MM.1S (cell line): ENCODE data around the gene TANC1.
"Not testable (repeated sequence)": the region's sequence is repeated elsewhere in the genome, so short reads cannot be mapped to it uniquely, and the experiment has no call there.

Source experiments
- DNase-seq: peaks from one replicate; pipeline ENCODE4 v3.0.0-alpha.2; 2015
- H2AFZ ChIP-seq: fragments of 300-600 bp; sonication (generic); 2 replicates; pipeline ENCODE4 v1.6.0; 2016; ENCODE audit warnings: antibody characterized with exemption, low read length
- H3F3A ChIP-seq: fragments of 300-600 bp; sonication (generic); 2 replicates; pipeline ENCODE4 v1.6.1; 2016; ENCODE audit warnings: mild to moderate bottlenecking, antibody characterized with exemption, low read length, moderate library complexity, mixed read lengths; ENCODE audit not compliant: insufficient read depth
- H3K27ac ChIP-seq: fragments of 300-600 bp; sonication (generic); 2 replicates; pipeline ENCODE4 v1.5.1; 2016; ENCODE audit warnings: mild to moderate bottlenecking, low read length
- H3K27me3 ChIP-seq: fragments of 300-600 bp; sonication (generic); replicated peaks from 2 replicates; pipeline ENCODE4 v1.6.0; 2016; ENCODE audit warnings: low read length; ENCODE audit not compliant: insufficient read depth
- H3K36me3 ChIP-seq: fragments of 300-600 bp; sonication (generic); replicated peaks from 2 replicates; pipeline ENCODE4 v1.6.1; 2016; ENCODE audit warnings: mild to moderate bottlenecking, low read length, mixed read lengths; ENCODE audit not compliant: insufficient read depth
- H3K4me1 ChIP-seq: fragments of 300-600 bp; sonication (generic); 2 replicates; pipeline ENCODE4 v1.6.1; 2016; ENCODE audit warnings: low read length, mixed read lengths
- H3K4me2 ChIP-seq: fragments of 300-600 bp; sonication (generic); 2 replicates; pipeline ENCODE4 v1.6.0; 2016; ENCODE audit warnings: low read depth, low read length
- H3K4me3 ChIP-seq: fragments of 300-600 bp; sonication (generic); 2 replicates; pipeline ENCODE4 v1.5.1; 2016; ENCODE audit warnings: low read length, mixed read lengths
- H3K79me2 ChIP-seq: fragments of 300-600 bp; sonication (generic); 2 replicates; pipeline ENCODE4 v1.6.1; 2016; ENCODE audit warnings: mixed run types, low read length, mixed read lengths
- H3K9ac ChIP-seq: fragments of 300-600 bp; sonication (generic); 2 replicates; pipeline ENCODE4 v1.6.1; 2016; ENCODE audit warnings: low read length, mixed read lengths
- H3K9me2 ChIP-seq: fragments of 300-600 bp; sonication (generic); replicated peaks from 2 replicates; pipeline ENCODE4 v1.6.1; 2016; ENCODE audit warnings: mild to moderate bottlenecking, low read length, mixed read lengths; ENCODE audit not compliant: insufficient read depth
- H3K9me3 ChIP-seq: fragments of 300-600 bp; sonication (generic); replicated peaks from 2 replicates; pipeline ENCODE4 v1.6.1; 2016; ENCODE audit warnings: mild to moderate bottlenecking, low read length, mixed read lengths; ENCODE audit not compliant: insufficient read depth
- H4K20me1 ChIP-seq: fragments of 300-600 bp; sonication (generic); 2 replicates; pipeline ENCODE4 v1.6.1; 2016; ENCODE audit warnings: mild to moderate bottlenecking, low read length, moderate library complexity, mixed read lengths; ENCODE audit not compliant: insufficient read depth
- CTCF ChIP-seq: fragments of 300-600 bp; sonication (generic); IDR thresholded peaks from 2 replicates; pipeline ENCODE4 v1.5.1; 2016; ENCODE audit warnings: antibody characterized with exemption, low read length, mixed read lengths
- EZH2 ChIP-seq: fragments of 300-600 bp; sonication (generic); optimal IDR thresholded peaks from 2 replicates; pipeline ENCODE3; 2017; ENCODE audit warnings: low read depth, mild to moderate bottlenecking, antibody characterized with exemption, low read length, mixed read lengths
- EZH2phosphoT487 ChIP-seq: fragments of 300-600 bp; sonication (generic); IDR thresholded peaks from 2 replicates; pipeline ENCODE4 v1.6.1; 2018; ENCODE audit warnings: antibody characterized with exemption, low read length

Gene TANC1

GRCh38 chr2:159139216-159139933, 170.9 kb downstream of the TANC1 start:
- Histone ChIP-seq H3F3A (no peaks in the 10 kb centered on the region), H2AFZ (no peak overlapping the region)
- TF ChIP-seq CTCF (no peak), EZH2 (no peak), EZH2phosphoT487 (no peak)

GRCh38 chr2:159140070-159140769, 171.8 kb downstream of the TANC1 start:
- no peaks in the 10 kb centered on the region for H4K20me1 ChIP-seq
- no peaks in the 10 kb centered on the region for H3K79me2 ChIP-seq
- no peak overlapping the region for H3K4me2 ChIP-seq
- TF ChIP-seq CTCF (no peak), EZH2phosphoT487 (no peak), EZH2 (no peak)
- no peak for DNase-seq
- no peaks in the 10 kb centered on the region for H3K27me3 ChIP-seq
- H3K36me3 ChIP-seq = no peaks in the 10 kb centered on the region
- H2AFZ ChIP-seq = no peak overlapping the region
- H3K9me3 ChIP-seq = no peaks in the 10 kb centered on the region
- no peak overlapping the region for H3K4me3 ChIP-seq
- H3K9ac ChIP-seq = no peak overlapping the region
- H3K9me2 ChIP-seq = no peaks in the 10 kb centered on the region
- no peaks in the 10 kb centered on the region for H3F3A ChIP-seq
- no peak overlapping the region for H3K27ac ChIP-seq
- H3K4me1 ChIP-seq = no peaks in the 10 kb centered on the region

More at GRCh38 chr2:159139216-159139933, 170.9 kb downstream of the TANC1 start:
- Histone ChIP-seq H3K36me3 (no peaks in the 10 kb centered on the region), H3K9me2 (no peaks in the 10 kb centered on the region), H3K4me3 (no peak overlapping the region), H3K9me3 (no peaks in the 10 kb centered on the region), H3K79me2 (no peaks in the 10 kb centered on the region), H3K9ac (no peak overlapping the region), H3K4me2 (no peak overlapping the region), H3K4me1 (no peaks in the 10 kb centered on the region), H3K27ac (no peak overlapping the region), H4K20me1 (no peaks in the 10 kb centered on the region), H3K27me3 (no peaks in the 10 kb centered on the region)
- DNase-seq = no peak

- H3K27ac ChIP-seq, H3K9ac ChIP-seq: not testable (repeated sequence)
These were observed 172.4 kb downstream of the TANC1 start for GRCh38 chr2:159140821-159141220.

More at GRCh38 chr2:159140821-159141220, 172.4 kb downstream of the TANC1 start:
- not testable (repeated sequence) for H3K36me3 ChIP-seq, DNase-seq, H3K9me2 ChIP-seq, H3K4me2 ChIP-seq, H3K27me3 ChIP-seq, H3K79me2 ChIP-seq, H3K9me3 ChIP-seq, H3F3A ChIP-seq, H2AFZ ChIP-seq, H3K4me1 ChIP-seq, H3K4me3 ChIP-seq, H4K20me1 ChIP-seq
